Smooth muscle cell (in vitro differentiated cells): Measurements from ENCODE around the gene NDUFAB1. TPM values are rescaled to one million over a fixed set of nuclear protein-coding genes. Genes with fewer than 3 reads are reported as not detected.
A peak's percentile ranks its signal among the peaks of the same experiment; 100 is the strongest.

ENCODE experiments used
- DNase-seq: peaks from one replicate; lab custom pipeline; 2025; ENCODE audit not compliant: unreplicated experiment; lab: John Stamatoyannopoulos, UW
- H2AFZ ChIP-seq: fragments of 200-600 bp; sonication (generic); 2 replicates; pipeline ENCODE4 v1.6.0; 2016; ENCODE audit warnings: antibody characterized with exemption, low read depth, mild to moderate bottlenecking
- H3F3A ChIP-seq: fragments of 200-600 bp; sonication (generic); 2 replicates; pipeline ENCODE4 v1.6.0; 2017; ENCODE audit warnings: antibody characterized with exemption, low read depth
- H3K27ac ChIP-seq: fragments of 200-600 bp; sonication (generic); 2 replicates; pipeline ENCODE4 v1.5.1; 2016; ENCODE audit warnings: low read depth, mild to moderate bottlenecking
- H3K27me3 ChIP-seq: fragments of 200-600 bp; sonication (generic); 2 replicates; pipeline ENCODE4 v1.6.1; 2016; ENCODE audit warnings: low read depth, mild to moderate bottlenecking
- H3K36me3 ChIP-seq: fragments of 200-600 bp; sonication (generic); 2 replicates; pipeline ENCODE4 v1.5.1; 2016; ENCODE audit warnings: low read depth
- H3K4me1 ChIP-seq: fragments of 200-600 bp; sonication (generic); 2 replicates; pipeline ENCODE4 v1.5.1; 2016; ENCODE audit warnings: low read depth
- H3K4me2 ChIP-seq: fragments of 200-600 bp; sonication (generic); 2 replicates; pipeline ENCODE4 v1.6.0; 2016; ENCODE audit warnings: mild to moderate bottlenecking
- H3K4me3 ChIP-seq: fragments of 200-600 bp; sonication (generic); 2 replicates; pipeline ENCODE4 v1.5.1; 2016; ENCODE audit warnings: mild to moderate bottlenecking
- H3K79me2 ChIP-seq: fragments of 200-600 bp; sonication (generic); 2 replicates; pipeline ENCODE4 v1.6.0; 2016; ENCODE audit warnings: low read depth, mild to moderate bottlenecking
- H3K9ac ChIP-seq: fragments of 200-600 bp; sonication (generic); 2 replicates; pipeline ENCODE4 v1.6.0; 2016; ENCODE audit warnings: low read depth
- H3K9me3 ChIP-seq: fragments of 200-600 bp; sonication (generic); replicated peaks from 2 replicates; pipeline ENCODE4 v1.5.1; 2016; ENCODE audit warnings: low read depth
- H4K20me1 ChIP-seq: fragments of 200-600 bp; sonication (generic); 2 replicates; pipeline ENCODE4 v1.6.0; 2016; ENCODE audit warnings: low read depth
- CTCF ChIP-seq: fragments of 200-600 bp; sonication (generic); IDR thresholded peaks from 2 replicates; pipeline ENCODE4 v1.5.1; 2017; ENCODE audit warnings: borderline replicate concordance, mild to moderate bottlenecking, antibody characterized with exemption; ENCODE audit not compliant: insufficient read depth, poor library complexity, severe bottlenecking
- WGBS: methylation state at CpG from one replicate; pipeline ENCODE4 v1.1.7; 2016; ENCODE audit warnings: low lambda C conversion rate; 5-methylcytosine and 5-hydroxymethylcytosine counted together
- polyA plus RNA-seq: library from polyadenylated mRNA; unstranded; fragments of >200 nt; fragmentation: Nextera tagmentation; extraction: Ambion mirVana; gene quantifications from 2 replicates; pipeline ENCODE4 v1.2.1, GENCODE V29; 2016
- total RNA-seq: library from RNA; depleted of rRNA; stranded (reverse); fragments of >200 nt; gene quantifications from 2 replicates; pipeline ENCODE4 v1.2.3, GENCODE V29; 2014

Gene NDUFAB1
- total and polyA plus RNA-seq, 2 experiments from 2014 or later: 192 to 252 TPM

- Histone ChIP-seq H3K4me1 (no peaks in the 10 kb centered on the region), H3K9me3 (no peaks in the 10 kb centered on the region), H4K20me1 (no peaks in the 10 kb centered on the region), H3K4me3 (no peak overlapping the region), H3K9ac (no peak overlapping the region), H3K36me3 (no peaks in the 10 kb centered on the region), H3K27ac (no peak overlapping the region), H2AFZ (no peak overlapping the region), H3K79me2 (no peaks in the 10 kb centered on the region), H3K4me2 (no peak overlapping the region), H3K27me3 (no peaks in the 10 kb centered on the region), H3F3A (no peaks in the 10 kb centered on the region)
- 97% methylated on average over 1 of the region's 1 CpG for WGBS
- TF ChIP-seq CTCF: no peak
- DNase-seq: no peak
These were observed 13.8 kb upstream of the NDUFAB1 start for GRCh38 chr16:23609929-23610328.

GRCh38 chr16:23608194-23608593 lies 12.1 kb upstream of the NDUFAB1 start:
- Histone ChIP-seq H4K20me1 (no peaks in the 10 kb centered on the region), H3K79me2 (no peaks in the 10 kb centered on the region), H3K27me3 (no peaks in the 10 kb centered on the region), H3K9ac (no peak overlapping the region), H3K4me2 (no peak overlapping the region), H3K4me1 (no peaks in the 10 kb centered on the region), H3K9me3 (no peaks in the 10 kb centered on the region), H3K36me3 (no peaks in the 10 kb centered on the region), H3K27ac (no peak overlapping the region), H3K4me3 (no peak overlapping the region), H2AFZ (no peak overlapping the region), H3F3A (no peaks in the 10 kb centered on the region)
- WGBS: 55% methylated on average over 4 of the region's 4 CpGs
- no peak for DNase-seq
- TF ChIP-seq CTCF: no peak

- Histone ChIP-seq H3K9me3 (no peaks in the 10 kb centered on the region), H3K79me2 (no peaks in the 10 kb centered on the region), H3K27me3 (no peaks in the 10 kb centered on the region), H4K20me1 (no peaks in the 10 kb centered on the region), H3K4me2 (no peak overlapping the region), H2AFZ (no peak overlapping the region), H3K4me1 (no peaks in the 10 kb centered on the region), H3F3A (no peaks in the 10 kb centered on the region), H3K4me3 (no peak overlapping the region), H3K27ac (no peak overlapping the region), H3K36me3 (no peaks in the 10 kb centered on the region), H3K9ac (no peak overlapping the region)
- DNase-seq: no peak
- no peak for TF ChIP-seq CTCF
- 40% methylated on average over 6 of the region's 6 CpGs for WGBS
These were observed 11.6 kb upstream of the NDUFAB1 start for GRCh38 chr16:23607726-23608125.

GRCh38 chr16:23597003-23597756 lies 1.1 kb upstream of the NDUFAB1 start:
- WGBS: 83% methylated on average over 11 of the region's 11 CpGs
- no peak overlapping the region for H3K4me3 ChIP-seq
- DNase-seq: no peak
- H3K4me2 ChIP-seq: no peak overlapping the region
- peak overlapping the region; percentile 98 for H2AFZ ChIP-seq
- peaks cover 8% of the 10 kb centered on the region for H3K4me1 ChIP-seq
- TF ChIP-seq CTCF: no peak
- H3K9me3 ChIP-seq: no peaks in the 10 kb centered on the region
- no peak overlapping the region for H3K9ac ChIP-seq
- no peaks in the 10 kb centered on the region for H3K36me3 ChIP-seq
- H3K27ac ChIP-seq: no peak overlapping the region
- H3K79me2 ChIP-seq: peaks cover 38% of the 10 kb centered on the region
- H4K20me1 ChIP-seq: peaks cover 17% of the 10 kb centered on the region
- H3K27me3 ChIP-seq: no peaks in the 10 kb centered on the region
- no peaks in the 10 kb centered on the region for H3F3A ChIP-seq
